Liver (tissue), 9 donors: ENCODE data around the gene TP53TG3. TPM values are rescaled to one million over a fixed set of nuclear protein-coding genes. Genes with fewer than 3 reads are reported as not detected.
"Not testable (repeated sequence)": the region's sequence is repeated elsewhere in the genome, so short reads cannot be mapped to it uniquely, and the experiment has no call there.

Source experiments
- DNase-seq: peaks from one replicate; pipeline ENCODE4 v3.0.0-alpha.2; 2017; ENCODE audit warnings: low spot score
- H3K27ac ChIP-seq, 2 donors: one replicate each; pipeline ENCODE4 v1.7.0; 2013; ENCODE audit warnings: inconsistent platforms in 2 of 2, low read length in 2 of 2, control low read depth in 1 of 2, low read depth in 1 of 2, mild to moderate bottlenecking in 1 of 2
- H3K27me3 ChIP-seq, 4 donors: one replicate each; pipeline versions ENCODE4 v1.6.1 to v1.7.0; 2013; ENCODE audit warnings: low read length in 3 of 4, inconsistent platforms in 1 of 4, mild to moderate bottlenecking in 1 of 4, moderate library complexity in 1 of 4; ENCODE audit not compliant: control insufficient read depth in 4 of 4, insufficient read depth in 4 of 4
- H3K36me3 ChIP-seq, 4 donors: one replicate each; pipeline versions ENCODE4 v1.6.1 to v1.7.0; 2013; ENCODE audit warnings: low read length in 3 of 4, mild to moderate bottlenecking in 3 of 4, low read depth in 1 of 4, moderate library complexity in 1 of 4; ENCODE audit not compliant: control insufficient read depth in 4 of 4, insufficient read depth in 3 of 4
- H3K4me1 ChIP-seq, 4 donors: one replicate each; pipeline versions ENCODE4 v1.6.1 to v1.7.0; 2013; ENCODE audit warnings: low read length in 3 of 4, mild to moderate bottlenecking in 3 of 4, moderate library complexity in 1 of 4; ENCODE audit not compliant: control insufficient read depth in 4 of 4, insufficient read depth in 4 of 4
- H3K4me3 ChIP-seq, 3 donors: one replicate each; pipeline versions ENCODE4 v1.6.1 to v1.7.0; 2013; ENCODE audit warnings: low read length in 3 of 3, control low read depth in 1 of 3, low read depth in 1 of 3, mild to moderate bottlenecking in 1 of 3
- H3K9ac ChIP-seq, 2 donors: one replicate each; pipeline ENCODE4 v1.7.0; 2013; ENCODE audit warnings: low read length in 2 of 2, mild to moderate bottlenecking in 2 of 2, moderate library complexity in 2 of 2, control low read depth in 1 of 2, low read depth in 1 of 2
- H3K9me3 ChIP-seq, 4 donors: one replicate each; pipeline versions ENCODE4 v1.6.1 to v1.7.0; 2013; ENCODE audit warnings: low read length in 3 of 4; ENCODE audit not compliant: control insufficient read depth in 4 of 4
- WGBS: extraction: QIAGEN DNeasy Blood & Tissue Kit; methylation state at CpG from one replicate; pipeline ENCODE4 v1.1.7; 2013; 5-methylcytosine and 5-hydroxymethylcytosine counted together
- polyA plus RNA-seq, 2 donors: library from polyadenylated mRNA; stranded (reverse) in 1 of 2; unstranded in 1 of 2; fragments of 200-250 nt in 1 of 2; fragments of >200 nt in 1 of 2; fragmentation: Nextera tagmentation in 1 of 2; extraction: Ambion mirVana in 1 of 2; gene quantifications; one replicate each; pipeline versions ENCODE4 v1.2.1 to v1.2.3, GENCODE V29; 2013 to 2015
- total RNA-seq, 2 donors: library from RNA; depleted of rRNA; stranded (reverse); fragments of >200 nt; gene quantifications; one replicate each; pipeline ENCODE4 v1.2.3, GENCODE V29; 2014
- donor health status: healthy.
- donor health status: healthy.
- donor health status: healthy.
- donor health status: healthy.
- donor health status: healthy.

The TP53TG3 gene, protein sequence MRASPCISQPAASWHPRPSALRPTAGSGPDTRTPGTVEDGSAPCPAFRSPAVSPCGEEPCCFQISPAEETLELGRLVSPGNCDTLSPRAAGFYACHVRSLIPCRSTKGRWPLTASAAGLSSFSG
- total RNA-seq (not detected), polyA plus RNA-seq (not detected)

- H3K27ac ChIP-seq, H3K27me3 ChIP-seq, H3K9ac ChIP-seq, H3K9me3 ChIP-seq, H3K4me1 ChIP-seq, DNase-seq, H3K4me3 ChIP-seq, H3K36me3 ChIP-seq: not testable (repeated sequence)
- no CpG with 5 or more reads among the region's 25 CpGs for WGBS
Measured at GRCh38 chr16:32676065-32676464, at the start of gene TP53TG3. TP53TG3 (minus strand) TSS chr16:32676165; CDS start chr16:32676097, 68 bp downstream.

- not testable (repeated sequence) for H3K27me3 ChIP-seq, H3K9ac ChIP-seq, H3K4me3 ChIP-seq, H3K27ac ChIP-seq, H3K36me3 ChIP-seq, DNase-seq, H3K4me1 ChIP-seq, H3K9me3 ChIP-seq
- 38% methylated on average over 46 of the region's 49 CpGs for WGBS
Measured at GRCh38 chr16:32650876-32651275, 25.1 kb downstream of the TP53TG3 start.

GRCh38 chr16:32647562-32647961, 28.4 kb downstream of the TP53TG3 start:
- not testable (repeated sequence) for H3K27ac ChIP-seq, H3K4me3 ChIP-seq, DNase-seq, H3K36me3 ChIP-seq, H3K9ac ChIP-seq, H3K9me3 ChIP-seq, H3K4me1 ChIP-seq, H3K27me3 ChIP-seq
- no CpG with 5 or more reads among the region's 1 CpG for WGBS

DNA sequence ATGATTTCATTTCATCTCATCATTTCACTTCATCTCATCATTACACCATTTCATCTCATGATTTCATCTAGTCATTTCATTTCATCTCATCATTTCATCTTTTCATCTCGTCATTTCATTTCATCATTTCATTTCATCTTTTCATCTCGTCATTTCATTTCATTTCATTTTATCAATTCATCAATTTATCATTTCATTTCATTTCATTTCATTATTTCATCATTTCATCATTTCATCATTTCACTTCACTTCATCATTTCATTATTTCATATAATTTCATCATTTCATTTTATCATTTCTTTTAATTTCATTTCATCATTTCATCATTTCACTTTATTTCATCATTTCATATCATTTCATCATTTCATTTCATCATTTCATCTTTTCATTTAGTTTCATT, 29.2 kb downstream of the TP53TG3 start:
- not testable (repeated sequence) for H3K27ac ChIP-seq, H3K9me3 ChIP-seq, H3K9ac ChIP-seq, H3K27me3 ChIP-seq, H3K36me3 ChIP-seq, H3K4me1 ChIP-seq, DNase-seq, H3K4me3 ChIP-seq
- 49% methylated on average over 1 of the region's 2 CpGs for WGBS

DNA sequence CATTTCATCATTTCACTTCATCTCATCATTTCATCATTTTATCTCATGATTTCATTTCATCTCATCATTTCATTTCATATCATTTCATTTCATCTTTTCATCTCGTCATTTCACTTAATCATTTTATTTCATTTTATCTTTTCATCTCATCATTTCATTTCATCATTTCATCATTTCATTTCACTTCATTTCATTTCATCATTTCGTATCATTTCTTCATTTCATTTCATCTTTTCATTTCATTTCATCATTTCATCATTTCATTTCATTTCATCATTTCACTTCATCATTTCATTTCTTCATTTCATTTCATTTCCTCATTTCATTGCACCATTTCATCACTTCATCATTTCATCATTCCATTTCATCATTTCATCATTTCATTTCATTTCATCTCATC, 29.8 kb downstream of the TP53TG3 start:
- H3K27me3 ChIP-seq, H3K36me3 ChIP-seq, H3K9ac ChIP-seq, DNase-seq, H3K4me1 ChIP-seq, H3K27ac ChIP-seq, H3K9me3 ChIP-seq, H3K4me3 ChIP-seq: not testable (repeated sequence)
- 17% methylated on average over 1 of the region's 2 CpGs for WGBS

GRCh38 chr16:32645278-32645908, 30.6 kb downstream of the TP53TG3 start:
- H3K4me3 ChIP-seq, H3K4me1 ChIP-seq, H3K9me3 ChIP-seq, H3K27ac ChIP-seq, DNase-seq, H3K36me3 ChIP-seq, H3K27me3 ChIP-seq, H3K9ac ChIP-seq: not testable (repeated sequence)
- 58% methylated on average over 6 of the region's 6 CpGs for WGBS

DNA sequence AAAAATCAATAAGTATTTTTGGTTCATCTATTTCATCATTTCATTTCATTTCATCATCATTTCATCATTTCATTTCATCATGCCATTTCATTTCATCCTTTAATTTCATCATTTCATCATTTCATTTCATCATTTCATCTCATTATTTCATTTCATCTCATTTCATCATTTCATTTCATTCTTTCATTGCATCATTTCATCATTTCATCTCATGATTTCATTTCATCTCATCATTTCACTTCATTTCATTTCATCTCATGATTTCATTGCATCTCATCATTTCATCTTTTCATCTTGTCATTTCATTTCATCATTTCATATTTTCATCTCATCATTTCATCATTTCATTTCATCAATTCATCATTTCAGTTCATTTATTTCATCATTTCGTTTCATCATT, 31.2 kb downstream of the TP53TG3 start:
- H3K36me3 ChIP-seq, H3K27ac ChIP-seq, H3K9ac ChIP-seq, H3K9me3 ChIP-seq, H3K4me3 ChIP-seq, H3K4me1 ChIP-seq, H3K27me3 ChIP-seq, DNase-seq: not testable (repeated sequence)
- WGBS, result 10% methylated on average over 1 of the region's 1 CpG

- not testable (repeated sequence) for H3K9me3 ChIP-seq, H3K27me3 ChIP-seq, H3K4me3 ChIP-seq, H3K9ac ChIP-seq, H3K36me3 ChIP-seq, H3K27ac ChIP-seq, DNase-seq, H3K4me1 ChIP-seq
- WGBS, result no CpG with 5 or more reads among the region's 20 CpGs
Measured at GRCh38 chr16:32637614-32638013, 38.4 kb downstream of the TP53TG3 start.
